Measurements from ENCODE around the gene PLCH2.
A peak's percentile ranks its signal among the peaks of the same experiment; 100 is the strongest.

Gene PLCH2

GRCh38 chr1:2516124-2516523 is 40.0 kb downstream of the PLCH2 start:
- no peak for DNase-seq

- no peak for DNase-seq
Measured at GRCh38 chr1:2516946-2517345, 40.9 kb downstream of the PLCH2 start.

GRCh38 chr1:2517966-2518365 is 41.9 kb downstream of the PLCH2 start:
- no peak for DNase-seq

GRCh38 chr1:2518528-2518927 is 42.4 kb downstream of the PLCH2 start:
- no peak for DNase-seq

- no peak for DNase-seq
Measured at GRCh38 chr1:2519029-2519685, 43.1 kb downstream of the PLCH2 start.

GRCh38 chr1:2519729-2520128 is 43.6 kb downstream of the PLCH2 start:
- DNase-seq, result no peak

GRCh38 chr1:2520206-2520605 is 44.1 kb downstream of the PLCH2 start:
- DNase-seq, result no peak

GRCh38 chr1:2520806-2521205 is 44.7 kb downstream of the PLCH2 start:
- DNase-seq, result no peak

GRCh38 chr1:2522230-2522629 is 46.1 kb downstream of the PLCH2 start:
- no peak for DNase-seq

GRCh38 chr1:2523191-2523890 is 47.3 kb downstream of the PLCH2 start:
- DNase-seq, result no peak

GRCh38 chr1:2523891-2524609 is 48.0 kb downstream of the PLCH2 start:
- no peak for DNase-seq

GRCh38 chr1:2525572-2525919 is 49.5 kb downstream of the PLCH2 start:
- DNase-seq, result no peak

- DNase-seq, result peak in 1 of 2 experiments; percentile 66
Measured at GRCh38 chr1:2525920-2526823, 50.1 kb downstream of the PLCH2 start, which contains the start of gene PANK4. TSS of gene PANK4 (minus strand) at chr1:2526596. CDS start at chr1:2526587, 9 bp downstream.

- DNase-seq, result no peak
Measured at GRCh38 chr1:2526824-2527555, 50.9 kb downstream of the PLCH2 start.

GRCh38 chr1:2527556-2527860 is 51.4 kb downstream of the PLCH2 start:
- no peak for DNase-seq

- peak; percentile 80 to 88 for DNase-seq
Measured at GRCh38 chr1:2528016-2528415, 51.9 kb downstream of the PLCH2 start.

GRCh38 chr1:2528611-2528965 is 52.5 kb downstream of the PLCH2 start:
- no peak for DNase-seq

GRCh38 chr1:2528966-2529783 is 53.1 kb downstream of the PLCH2 start:
- DNase-seq, result no peak

- no peak for DNase-seq
Measured at GRCh38 chr1:2529784-2530512, 53.9 kb downstream of the PLCH2 start, which contains the start of gene HES5. TSS of gene HES5 (minus strand) at chr1:2530263. CDS start at chr1:2530164, 99 bp downstream.

- DNase-seq, result no peak
Measured at GRCh38 chr1:2530513-2531361, 54.6 kb downstream of the PLCH2 start.
